GM06990 (cell line): ENCODE results near the gene CELSR1.

ENCODE experiments used
- DNase-seq: peaks from one replicate; pipeline ENCODE4 v3.0.0-alpha.2; 2011; ENCODE audit not compliant: insufficient read length; ENCODE audit errors: extremely low read depth
- H3K27me3 ChIP-seq: replicated peaks from 2 replicates; pipeline ENCODE4 v1.6.0; 2011; ENCODE audit warnings: low read length; ENCODE audit not compliant: control insufficient read depth, insufficient read depth
- H3K36me3 ChIP-seq: 2 replicates; pipeline ENCODE4 v1.5.1; 2011; ENCODE audit warnings: low read length; ENCODE audit not compliant: control insufficient read depth, insufficient read depth
- H3K4me3 ChIP-seq: replicated peaks from 2 replicates; pipeline ENCODE4 v1.5.1; 2011; ENCODE audit warnings: low read depth, mild to moderate bottlenecking, control low read depth, low read length
- TF ChIP-seq, protein P1 (sequence below): IDR thresholded peaks from 2 replicates; pipeline ENCODE4 v1.5.1; 2011; ENCODE audit warnings: low read length, control low read depth, mild to moderate bottlenecking, inconsistent platforms; ENCODE audit not compliant: insufficient read depth, poor library complexity, severe bottlenecking

Gene CELSR1

DNA sequence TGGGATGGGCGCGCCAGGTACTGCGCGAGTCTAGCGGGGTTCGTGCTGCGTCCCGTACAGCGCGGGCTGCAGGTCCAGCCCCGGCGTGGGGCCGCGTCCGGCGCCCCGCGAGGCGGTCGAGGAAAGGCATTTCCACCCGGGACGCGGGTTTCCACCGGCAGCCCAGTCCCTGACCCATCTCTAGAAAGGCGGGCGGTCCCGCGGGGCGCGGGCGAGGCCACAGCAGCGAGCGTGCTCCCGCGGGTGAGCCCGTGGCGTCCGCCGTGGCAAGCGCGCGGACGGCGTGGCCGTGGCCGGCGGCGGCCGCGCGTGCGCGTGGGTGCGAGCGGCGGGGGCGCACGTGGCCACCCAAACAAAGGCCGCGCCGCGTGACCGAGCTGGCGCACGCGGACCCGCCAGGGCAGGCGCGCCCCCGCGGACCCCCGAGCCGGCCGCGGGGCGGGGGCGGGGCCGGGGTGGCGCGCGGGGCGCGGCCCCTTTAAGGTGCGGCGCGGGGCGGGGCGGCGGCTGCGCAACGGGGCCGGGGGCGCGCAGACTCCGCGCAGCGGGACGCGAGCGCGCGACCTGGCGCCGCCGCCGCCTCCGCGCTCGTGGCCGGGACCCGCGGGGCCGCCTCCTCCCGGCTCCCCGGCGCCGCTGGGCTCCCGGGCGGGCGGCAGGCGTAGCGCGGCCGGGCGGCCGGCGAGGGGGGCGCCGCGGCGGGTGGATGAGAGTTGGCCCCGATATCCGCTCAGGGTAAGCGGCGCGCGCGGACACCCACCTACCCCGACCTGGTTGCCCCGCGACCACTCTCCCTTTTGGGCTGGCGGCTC lies 39.3 kb upstream of the CELSR1 start:
- Histone ChIP-seq H3K36me3 (no peaks in the 10 kb centered on the region), H3K4me3 (peak overlapping the region; percentile 69), H3K27me3 (no peaks in the 10 kb centered on the region)
- TF ChIP-seq, protein P1, sequence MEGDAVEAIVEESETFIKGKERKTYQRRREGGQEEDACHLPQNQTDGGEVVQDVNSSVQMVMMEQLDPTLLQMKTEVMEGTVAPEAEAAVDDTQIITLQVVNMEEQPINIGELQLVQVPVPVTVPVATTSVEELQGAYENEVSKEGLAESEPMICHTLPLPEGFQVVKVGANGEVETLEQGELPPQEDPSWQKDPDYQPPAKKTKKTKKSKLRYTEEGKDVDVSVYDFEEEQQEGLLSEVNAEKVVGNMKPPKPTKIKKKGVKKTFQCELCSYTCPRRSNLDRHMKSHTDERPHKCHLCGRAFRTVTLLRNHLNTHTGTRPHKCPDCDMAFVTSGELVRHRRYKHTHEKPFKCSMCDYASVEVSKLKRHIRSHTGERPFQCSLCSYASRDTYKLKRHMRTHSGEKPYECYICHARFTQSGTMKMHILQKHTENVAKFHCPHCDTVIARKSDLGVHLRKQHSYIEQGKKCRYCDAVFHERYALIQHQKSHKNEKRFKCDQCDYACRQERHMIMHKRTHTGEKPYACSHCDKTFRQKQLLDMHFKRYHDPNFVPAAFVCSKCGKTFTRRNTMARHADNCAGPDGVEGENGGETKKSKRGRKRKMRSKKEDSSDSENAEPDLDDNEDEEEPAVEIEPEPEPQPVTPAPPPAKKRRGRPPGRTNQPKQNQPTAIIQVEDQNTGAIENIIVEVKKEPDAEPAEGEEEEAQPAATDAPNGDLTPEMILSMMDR = no peak
- peak; percentile 69 for DNase-seq

DNA sequence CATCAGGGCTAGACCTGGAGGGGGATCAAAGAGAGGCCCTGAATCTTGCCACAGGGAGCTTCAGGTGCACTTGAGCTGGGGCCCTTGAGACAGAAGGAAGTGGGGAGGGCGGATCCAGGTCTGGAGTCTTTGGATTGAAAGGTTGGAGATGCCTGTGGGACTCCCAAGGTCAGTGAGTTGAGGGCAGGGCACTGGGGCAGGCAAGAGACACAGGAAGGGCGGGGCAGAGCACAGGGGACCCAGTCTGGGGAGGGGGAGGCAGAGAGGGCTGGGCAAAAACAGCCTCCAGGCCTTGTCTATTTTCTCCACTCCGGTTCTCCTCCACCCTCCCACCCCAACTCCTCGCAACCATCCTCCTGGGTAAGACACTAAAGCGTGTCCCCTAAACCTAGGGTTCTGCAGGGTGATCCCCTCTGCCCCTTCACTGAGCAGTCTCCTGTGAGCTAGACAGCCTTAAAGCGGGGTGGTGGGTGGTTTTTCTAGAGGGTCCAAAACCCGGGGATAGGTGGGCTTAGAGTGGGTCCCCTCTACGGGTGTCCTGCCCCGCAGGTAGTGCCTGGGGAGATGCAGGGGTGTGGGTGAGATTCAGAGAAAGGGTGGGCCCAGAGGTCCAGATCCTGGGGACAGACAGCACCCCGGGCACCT lies 38.6 kb upstream of the CELSR1 start:
- Histone ChIP-seq H3K36me3 (no peaks in the 10 kb centered on the region), H3K4me3 (peak overlapping the region; percentile 58), H3K27me3 (no peaks in the 10 kb centered on the region)
- DNase-seq = no peak
- TF ChIP-seq, protein P1 = no peak

DNA sequence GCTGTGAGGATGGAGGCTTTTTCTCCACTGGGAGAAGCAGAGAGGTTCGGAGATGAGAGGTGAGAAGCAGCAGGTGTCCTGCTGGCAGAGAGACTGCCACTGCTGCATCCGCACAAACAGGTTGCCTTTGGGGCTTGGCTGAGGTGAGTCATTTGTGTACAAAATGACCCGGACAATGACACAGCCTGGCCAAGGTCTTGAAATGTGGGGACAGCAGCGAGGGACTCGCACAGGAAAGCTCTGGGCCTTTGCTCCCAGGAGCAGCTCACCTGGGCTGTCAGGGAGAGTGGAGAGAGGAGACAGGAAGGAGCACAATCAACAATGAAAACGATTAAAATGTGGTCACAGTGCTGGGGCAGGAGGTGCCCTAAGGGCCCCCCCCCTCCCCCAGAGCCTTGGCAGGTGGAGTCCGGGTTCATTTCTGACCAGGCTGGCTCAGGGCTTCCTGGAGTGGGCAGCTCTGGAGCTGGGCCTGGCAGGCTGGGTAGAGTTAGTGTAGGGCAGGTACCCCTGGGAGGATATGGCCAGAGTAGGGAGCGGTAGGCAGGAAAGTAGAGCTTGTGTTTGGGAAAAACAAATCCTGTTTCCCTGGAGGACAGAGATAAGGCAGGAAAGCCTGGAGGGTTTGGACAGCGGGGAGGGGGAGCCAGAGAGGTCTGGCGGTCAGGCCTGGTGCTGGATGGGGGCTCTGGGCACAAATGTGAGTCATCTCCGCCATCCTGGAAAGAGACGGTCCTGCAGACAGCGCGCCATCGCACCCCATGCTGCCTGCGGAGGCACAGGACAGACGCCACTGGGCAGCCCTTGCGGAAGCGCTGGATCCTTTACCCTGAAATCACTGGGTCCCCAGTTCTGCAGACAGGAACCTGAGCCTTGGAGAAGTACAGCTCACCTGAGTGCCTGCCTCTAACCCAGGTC lies 37.8 kb upstream of the CELSR1 start:
- no peaks in the 10 kb centered on the region for H3K36me3 ChIP-seq
- TF ChIP-seq, protein P1 = no peak
- H3K27me3 ChIP-seq = no peaks in the 10 kb centered on the region
- no peak for DNase-seq
- no peak overlapping the region for H3K4me3 ChIP-seq

DNA sequence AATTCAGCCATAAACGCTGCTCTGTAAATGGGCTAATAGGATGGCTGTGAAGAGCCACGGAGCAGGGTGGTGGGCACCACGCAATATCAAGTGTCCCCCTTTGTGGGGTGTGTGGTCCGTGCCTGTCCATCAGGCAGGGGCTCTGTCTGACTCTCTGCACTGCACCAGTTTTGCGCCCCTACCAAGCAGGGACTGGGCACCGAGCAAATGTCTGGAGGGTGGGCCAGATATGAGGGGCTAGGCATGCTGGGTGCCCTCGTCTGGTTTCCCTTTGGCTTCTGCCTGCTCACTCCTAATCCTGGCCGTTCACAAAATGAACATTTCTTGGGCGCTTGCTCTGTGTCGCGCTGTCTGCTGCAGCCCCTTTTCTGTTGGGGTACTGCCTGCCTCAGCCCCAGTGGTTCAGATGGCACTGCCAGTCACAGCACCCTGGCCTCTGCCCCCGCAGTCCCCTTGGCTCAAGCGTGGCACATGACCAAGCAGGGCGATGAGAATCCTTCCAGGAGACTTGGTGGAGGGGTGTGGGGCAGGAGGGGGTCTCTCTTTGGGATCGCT lies 37.1 kb upstream of the CELSR1 start:
- DNase-seq = no peak
- H3K4me3 ChIP-seq = no peak overlapping the region
- H3K36me3 ChIP-seq = no peaks in the 10 kb centered on the region
- no peaks in the 10 kb centered on the region for H3K27me3 ChIP-seq
- TF ChIP-seq, protein P1 = no peak

DNA sequence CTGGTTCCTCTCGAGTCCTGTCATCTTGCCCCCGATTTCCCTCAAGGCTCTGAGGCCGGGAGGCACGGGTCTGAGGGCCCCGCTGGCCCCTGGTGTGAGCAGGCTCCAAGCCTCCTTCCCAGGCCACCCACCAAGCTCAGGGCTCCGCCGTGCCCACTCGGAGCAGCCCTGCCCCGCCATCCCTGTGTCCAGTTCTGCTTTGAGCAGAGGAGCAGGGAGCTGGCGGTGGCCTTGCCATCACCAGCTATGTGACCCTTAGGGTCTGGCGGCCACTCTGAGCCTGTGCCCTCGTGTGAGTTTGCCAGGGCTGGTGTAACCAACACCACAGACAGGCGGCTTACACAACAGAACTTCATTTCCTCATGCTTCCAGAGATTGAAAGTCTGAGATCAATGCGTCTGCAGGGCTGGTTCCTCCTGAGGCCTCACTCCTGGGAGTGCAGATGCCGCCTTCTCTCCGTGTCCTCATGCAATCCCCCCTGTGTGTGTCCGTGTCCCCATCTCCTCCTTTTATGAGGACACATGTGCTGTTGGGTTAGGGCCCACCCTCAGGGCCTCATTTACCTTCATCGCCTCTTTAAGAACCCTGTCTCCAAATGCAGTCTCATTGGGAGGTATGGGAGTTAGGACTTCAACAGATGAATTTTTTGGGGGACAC lies 36.5 kb upstream of the CELSR1 start:
- no peak overlapping the region for H3K4me3 ChIP-seq
- no peaks in the 10 kb centered on the region for H3K27me3 ChIP-seq
- no peak for DNase-seq
- H3K36me3 ChIP-seq = no peaks in the 10 kb centered on the region
- TF ChIP-seq, protein P1 = no peak
